Lower leg skin (tissue), 3 donors: ENCODE data around the gene PPFIA1.

Source experiments
- CTCF ChIP-seq, 3 donors: fragments of 450-650 bp; IDR thresholded peaks; one replicate each; pipeline ENCODE4 v1.5.1; 2016; ENCODE audit warnings: antibody characterized with exemption in 3 of 3, mild to moderate bottlenecking in 3 of 3, moderate library complexity in 2 of 3
- POLR2A ChIP-seq, 2 donors: fragments of 450-650 bp; IDR thresholded peaks; one replicate each; pipeline ENCODE4 v1.6.1; 2016 to 2017; ENCODE audit warnings: antibody characterized with exemption in 2 of 2, mild to moderate bottlenecking in 1 of 2, moderate library complexity in 1 of 2

GRCh38 chr11:70312401-70313357 lies 42.2 kb downstream of the PPFIA1 start:
- TF ChIP-seq CTCF (IDR thresholded peaks at IDR 0.05): no peak
- no peak for TF ChIP-seq POLR2A (IDR thresholded peaks at IDR 0.05)
